Bone marrow (tissue), 2 donors: ENCODE results near the gene GPR161.

Source experiments
- DNase-seq, 2 donors: peaks; one replicate each; lab custom pipeline; 2025; lab: John Stamatoyannopoulos, UW

The GPR161 gene

DNA sequence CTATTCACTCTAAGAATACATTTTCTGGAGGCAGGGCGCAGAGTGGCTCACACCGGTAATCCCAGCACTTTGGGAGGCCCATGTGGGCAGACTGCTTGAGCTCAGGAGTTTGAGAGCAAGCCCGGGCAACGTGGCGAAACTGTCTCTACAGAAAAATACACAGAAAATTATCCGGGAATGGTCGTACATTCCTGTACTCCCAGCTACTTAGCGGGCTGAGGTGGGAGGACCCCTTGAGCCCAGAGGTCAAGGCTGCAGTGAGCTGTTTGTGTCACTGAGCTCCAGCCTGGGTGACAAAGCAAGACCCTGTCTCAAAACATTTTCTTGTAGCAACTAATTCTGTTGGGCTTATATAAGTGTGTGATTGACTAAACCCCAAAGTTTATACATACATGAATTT lies 30.5 kb downstream of the GPR161 start:
- DNase-seq, result no peak

DNA sequence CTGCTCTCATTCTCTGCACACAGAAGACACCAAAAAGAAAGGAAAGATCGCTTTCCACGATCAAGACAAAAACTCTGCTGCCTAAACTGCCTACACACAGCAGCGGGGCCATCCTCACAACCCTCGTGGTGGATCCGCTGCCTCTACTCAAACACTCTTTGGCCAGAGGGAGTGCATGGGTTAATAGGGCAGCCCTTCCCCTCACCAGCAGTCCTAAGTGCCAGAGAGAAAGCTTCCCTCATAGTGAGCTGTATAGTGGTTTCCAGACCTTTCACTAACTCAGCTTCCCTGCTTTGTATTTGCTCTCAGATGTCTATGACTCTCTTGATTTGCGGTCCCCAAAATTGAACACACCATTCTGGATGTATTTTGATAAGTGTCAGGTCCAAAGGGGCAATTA lies 30.9 kb downstream of the GPR161 start:
- DNase-seq, result no peak

DNA sequence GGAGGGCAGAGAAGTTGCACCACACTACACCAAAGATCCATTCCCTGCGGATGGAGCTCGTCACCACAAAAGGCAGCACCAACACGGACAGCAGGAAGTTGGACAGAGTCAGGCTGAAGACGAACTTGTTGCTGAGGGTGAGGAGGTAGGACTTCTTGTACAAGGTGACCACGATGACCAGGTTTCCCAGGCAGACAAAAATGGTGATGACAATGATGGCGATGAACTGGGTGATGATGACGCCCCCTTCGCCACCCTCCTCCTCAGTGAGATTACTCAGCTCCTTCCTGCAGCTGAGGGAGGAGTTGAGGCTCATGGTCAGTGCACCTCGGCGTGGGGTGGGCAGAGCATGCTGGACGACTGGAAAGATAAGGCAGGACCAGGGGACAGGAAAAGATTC lies 32.2 kb downstream of the GPR161 start:
- DNase-seq, result no peak

DNA sequence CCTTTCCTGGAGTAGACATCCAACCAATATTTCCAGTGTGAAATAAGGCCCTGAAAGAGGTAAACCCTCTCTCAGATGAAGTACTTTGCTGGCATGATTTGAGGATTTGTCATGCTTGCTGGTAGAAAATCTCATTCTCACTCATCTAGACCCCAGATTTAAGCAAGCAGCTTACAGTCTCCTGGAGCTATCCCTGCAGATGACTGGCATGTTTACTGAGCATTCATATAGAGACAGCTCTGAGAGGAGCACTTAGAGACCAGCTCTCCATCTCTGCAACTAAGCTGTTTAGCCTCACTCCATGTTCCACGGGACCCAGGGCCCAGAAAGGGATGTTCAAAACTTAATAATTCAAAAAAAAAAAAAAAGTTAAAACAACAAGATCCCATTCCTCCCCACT lies 34.2 kb downstream of the GPR161 start:
- no peak for DNase-seq

DNA sequence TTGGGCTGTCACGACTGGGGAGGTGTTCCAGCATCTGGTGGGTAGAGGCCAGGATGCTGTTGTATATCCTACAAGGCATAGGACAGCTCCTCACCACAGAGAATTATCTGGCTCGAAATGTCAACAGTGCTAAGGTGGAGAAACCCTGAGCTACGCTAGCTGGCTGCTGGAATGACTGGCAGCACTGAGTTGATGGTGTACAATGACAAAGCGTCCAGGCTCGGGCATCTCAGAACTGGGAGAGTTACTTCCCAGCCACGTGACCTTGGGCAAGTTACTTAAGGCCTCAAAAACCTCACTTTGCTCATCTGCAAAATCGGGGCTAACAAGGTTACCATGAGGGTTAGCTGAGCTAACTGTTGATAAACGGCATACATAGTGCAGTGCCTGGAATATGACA lies 35.4 kb downstream of the GPR161 start:
- no peak for DNase-seq

DNA sequence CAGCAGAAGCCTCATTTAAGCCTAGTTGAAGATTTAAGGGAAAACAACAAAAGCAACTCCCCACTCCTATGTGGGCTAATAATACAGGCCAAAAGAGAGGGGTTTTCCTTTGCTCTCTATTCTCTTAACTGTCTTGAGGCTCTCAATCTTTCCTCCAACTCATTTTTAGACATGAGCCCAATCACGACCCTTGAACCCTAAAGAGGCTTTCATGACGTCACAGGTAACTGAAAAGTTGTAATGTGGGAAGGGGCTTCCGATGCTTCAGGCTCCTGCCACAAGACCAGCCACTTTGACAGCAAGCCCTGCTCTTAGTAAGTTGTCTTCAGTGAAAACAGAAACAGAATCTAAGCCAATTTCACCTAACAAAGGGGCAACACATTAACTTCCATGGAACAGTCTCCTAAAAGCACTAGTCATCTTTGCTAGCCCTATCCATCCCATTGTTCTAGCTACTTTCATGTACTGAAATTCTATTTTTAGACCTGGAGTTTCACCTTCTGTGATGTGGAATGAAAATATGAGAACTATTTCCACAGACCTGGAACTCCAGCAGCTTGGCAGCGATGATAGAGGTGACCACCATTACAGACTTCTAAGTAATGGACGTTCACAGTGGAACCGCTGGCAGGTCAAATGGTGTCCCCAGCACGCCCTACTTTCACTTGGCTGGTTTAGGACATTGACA lies 36.3 kb downstream of the GPR161 start:
- DNase-seq, result no peak

DNA sequence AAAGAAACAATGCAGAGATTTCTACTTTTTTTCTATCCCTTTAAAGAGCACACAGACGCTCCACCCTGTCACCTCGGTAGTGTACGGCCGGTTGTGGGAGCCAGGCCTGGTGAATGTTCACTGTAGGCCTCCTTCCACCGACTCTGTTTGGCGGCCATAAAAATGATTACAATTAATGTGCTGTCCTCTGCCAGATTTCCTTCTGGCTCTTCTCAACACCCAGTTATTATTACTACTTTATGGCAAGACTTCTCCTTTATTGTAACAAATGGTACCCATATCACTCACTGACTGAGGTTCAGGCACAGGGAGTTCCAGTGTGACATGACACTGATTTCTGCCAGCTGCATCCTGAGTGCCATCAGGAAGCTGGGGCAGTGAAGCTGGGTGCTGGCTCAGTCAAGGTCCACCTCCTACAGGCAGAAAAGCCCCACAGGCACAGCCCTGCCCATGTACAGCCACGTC lies 37.4 kb downstream of the GPR161 start:
- DNase-seq, result no peak

DNA sequence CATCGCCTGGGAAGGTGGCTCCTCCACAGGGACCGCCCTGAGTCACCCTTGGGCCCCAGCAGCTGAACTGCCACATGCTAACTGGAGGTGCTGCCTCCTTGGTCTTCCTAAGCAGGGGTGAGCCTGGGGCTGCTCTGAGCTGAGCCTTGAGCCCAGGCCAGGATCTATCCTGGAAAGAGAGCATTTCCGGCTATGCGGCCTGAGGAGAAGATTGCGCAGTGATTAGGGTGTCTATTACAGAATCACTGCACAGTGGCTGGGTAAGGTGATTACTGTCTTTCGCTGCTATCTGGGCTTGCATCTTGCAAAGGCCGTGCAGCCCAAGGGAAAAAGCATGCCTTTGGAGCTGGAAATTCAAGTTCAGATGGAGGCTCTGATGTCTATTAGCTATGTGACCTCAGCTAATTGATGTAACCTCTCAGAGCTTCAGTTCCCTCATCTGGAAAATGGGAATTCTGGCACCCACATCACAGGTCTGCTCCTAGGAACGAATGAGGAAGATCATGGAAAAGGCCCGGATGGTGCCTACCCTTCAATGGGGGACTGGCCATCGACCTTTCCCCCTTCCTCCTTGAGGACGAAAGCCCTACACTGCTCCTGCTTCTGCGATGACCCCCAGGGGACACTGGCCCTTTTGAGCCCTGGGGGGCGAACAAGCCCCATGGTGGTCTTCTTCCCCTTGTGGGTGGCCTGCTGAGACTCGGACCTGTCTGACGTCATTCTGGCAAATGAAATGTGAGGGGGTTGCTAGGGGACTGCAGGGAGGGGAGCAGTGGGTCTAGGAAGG lies 38.0 kb downstream of the GPR161 start:
- DNase-seq, result no peak

DNA sequence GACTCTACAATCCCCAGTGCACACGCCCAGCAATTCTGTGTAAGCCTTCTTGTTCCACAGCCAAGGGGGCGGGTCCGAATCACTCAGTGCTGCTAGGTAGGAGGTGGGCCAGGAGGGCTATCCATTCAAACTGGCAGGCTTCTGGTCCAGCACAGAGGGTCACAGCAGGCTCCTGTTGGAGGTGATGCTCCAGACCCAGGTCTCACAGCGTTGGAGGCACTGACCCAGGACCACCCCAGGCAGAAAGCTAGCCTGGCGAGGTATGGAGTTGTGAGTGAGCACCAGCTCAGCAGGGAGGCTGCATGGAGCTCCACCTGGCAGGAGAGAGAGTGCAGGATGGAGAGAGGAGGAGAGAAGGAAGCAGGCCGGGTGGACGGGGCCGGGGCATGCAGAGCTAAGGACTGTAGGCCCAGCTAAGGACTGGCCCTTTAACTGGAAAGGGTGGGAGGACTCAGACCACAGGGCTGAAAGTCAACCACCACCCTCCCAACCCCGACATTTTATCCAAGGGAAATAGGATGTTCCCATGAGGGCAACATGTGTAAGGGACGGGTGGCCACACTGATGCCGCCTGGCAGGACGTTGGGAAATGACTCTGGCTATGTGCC lies 38.7 kb downstream of the GPR161 start:
- no peak for DNase-seq

DNA sequence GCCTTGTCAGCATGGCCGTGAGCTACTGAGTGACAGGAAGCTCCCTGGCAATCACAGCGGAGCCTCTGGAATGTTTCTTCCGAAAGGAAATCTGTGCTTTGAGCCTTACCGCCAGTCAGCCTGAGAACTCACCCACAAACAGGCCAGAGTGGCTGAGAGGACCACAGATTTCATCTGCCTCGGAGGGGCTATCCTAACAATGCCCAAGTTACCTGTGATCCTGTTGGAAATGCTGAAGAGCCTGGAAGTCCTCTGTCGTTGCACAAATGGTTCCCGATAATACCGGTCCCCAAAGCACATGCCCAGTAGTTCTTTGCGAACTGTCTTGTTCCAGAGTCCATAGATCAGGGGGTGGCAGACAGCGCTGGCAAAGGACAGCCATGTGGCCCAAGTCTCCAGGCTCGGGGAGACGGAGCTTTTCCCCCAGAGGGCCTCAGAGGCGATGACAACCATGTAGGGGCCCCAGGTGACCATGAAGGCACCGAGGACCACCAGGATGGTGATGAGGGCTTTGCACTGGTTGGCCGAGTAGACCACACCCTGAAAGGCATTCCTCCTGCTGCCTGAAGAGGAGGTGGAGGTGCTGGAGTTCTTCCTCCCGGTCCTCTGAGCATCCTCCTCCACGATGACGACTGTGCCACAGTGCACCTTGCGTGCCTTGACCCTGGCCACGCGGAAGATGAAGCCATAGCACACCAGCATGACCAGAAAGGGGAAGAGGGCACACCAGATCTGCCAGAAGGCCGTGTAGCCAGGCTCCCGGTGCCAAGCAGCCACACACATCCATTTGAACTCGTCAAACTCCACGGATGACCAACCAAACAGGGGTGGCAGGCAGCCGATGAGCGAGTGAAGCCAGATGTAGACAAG lies 40.2 kb downstream of the GPR161 start:
- DNase-seq, result no peak

DNA sequence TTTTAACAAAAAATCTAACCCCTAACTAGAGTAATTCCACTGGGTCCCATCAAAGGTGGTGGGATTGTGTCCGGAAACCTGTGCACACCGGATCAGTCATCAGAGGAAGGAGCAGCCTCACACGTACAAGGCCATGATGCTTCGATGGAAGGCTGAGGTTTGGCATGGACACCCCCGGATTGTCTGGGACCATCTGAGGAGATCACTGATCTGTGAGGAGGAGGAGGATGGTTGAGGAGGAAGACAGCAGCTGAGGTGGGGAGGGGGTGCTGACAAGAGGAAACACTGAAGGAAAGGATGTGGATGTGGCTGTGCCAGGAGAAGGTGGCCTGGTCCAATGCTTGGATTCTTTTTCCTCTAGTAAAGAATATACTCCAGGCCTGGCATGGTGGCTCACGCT lies 41.3 kb downstream of the GPR161 start:
- no peak for DNase-seq

DNA sequence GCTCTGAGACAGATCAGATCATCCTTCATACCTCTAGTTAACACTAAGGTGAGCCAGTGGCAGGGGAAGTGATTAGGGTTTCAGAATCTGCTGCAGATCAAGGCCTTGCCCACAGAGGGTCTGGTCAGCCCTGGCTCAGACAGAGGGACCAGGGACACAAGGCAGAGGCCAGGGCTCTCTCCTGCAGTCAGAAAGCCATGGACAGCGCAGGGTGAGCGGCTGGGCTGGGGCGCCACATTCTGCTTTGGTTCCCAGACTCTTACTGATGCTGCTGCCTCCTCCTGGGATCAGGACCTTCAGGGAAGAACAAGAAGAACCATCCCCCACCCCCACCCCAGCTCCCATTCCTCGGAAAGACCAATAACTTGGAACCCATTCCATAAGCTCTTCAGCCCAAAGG lies 43.1 kb downstream of the GPR161 start:
- no peak for DNase-seq

DNA sequence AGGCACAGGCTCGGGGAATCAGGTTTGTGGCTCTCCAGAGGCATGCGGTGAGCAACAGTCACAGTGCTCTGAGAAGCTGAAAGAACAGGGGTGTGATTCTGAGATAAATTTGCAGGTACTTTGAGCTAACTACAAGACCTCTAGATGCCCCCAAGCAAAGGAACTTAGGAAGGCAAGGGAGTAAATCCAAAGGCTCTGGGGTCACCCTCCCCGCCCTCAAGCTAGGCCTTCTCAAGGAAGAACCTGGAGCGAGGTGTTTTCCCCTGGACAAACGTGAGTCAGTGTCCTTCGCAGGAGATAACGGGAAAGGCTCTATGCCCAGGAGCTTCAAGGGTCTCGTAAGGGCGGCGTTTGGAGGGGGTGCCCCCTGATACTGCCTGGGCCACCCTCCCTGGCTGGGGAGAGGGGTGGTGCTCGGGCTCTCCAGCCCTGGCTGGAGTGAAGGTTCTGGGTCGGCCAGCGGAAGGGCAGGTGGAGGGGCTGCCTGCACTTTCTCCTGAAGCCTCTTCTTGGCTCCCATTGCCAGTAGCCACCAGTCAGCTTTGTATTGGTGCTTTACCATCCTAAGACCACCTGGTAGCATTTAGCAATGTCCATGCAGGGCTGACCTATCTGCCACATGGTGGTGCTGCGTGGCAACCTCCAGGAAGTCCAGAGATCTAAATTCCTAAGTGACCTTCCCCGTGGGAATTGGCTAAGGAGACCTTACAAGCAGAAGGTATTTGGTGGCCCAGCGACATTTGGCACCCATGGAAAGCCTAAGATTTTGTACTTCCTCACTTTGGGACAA lies 44.0 kb downstream of the GPR161 start:
- no peak for DNase-seq

DNA sequence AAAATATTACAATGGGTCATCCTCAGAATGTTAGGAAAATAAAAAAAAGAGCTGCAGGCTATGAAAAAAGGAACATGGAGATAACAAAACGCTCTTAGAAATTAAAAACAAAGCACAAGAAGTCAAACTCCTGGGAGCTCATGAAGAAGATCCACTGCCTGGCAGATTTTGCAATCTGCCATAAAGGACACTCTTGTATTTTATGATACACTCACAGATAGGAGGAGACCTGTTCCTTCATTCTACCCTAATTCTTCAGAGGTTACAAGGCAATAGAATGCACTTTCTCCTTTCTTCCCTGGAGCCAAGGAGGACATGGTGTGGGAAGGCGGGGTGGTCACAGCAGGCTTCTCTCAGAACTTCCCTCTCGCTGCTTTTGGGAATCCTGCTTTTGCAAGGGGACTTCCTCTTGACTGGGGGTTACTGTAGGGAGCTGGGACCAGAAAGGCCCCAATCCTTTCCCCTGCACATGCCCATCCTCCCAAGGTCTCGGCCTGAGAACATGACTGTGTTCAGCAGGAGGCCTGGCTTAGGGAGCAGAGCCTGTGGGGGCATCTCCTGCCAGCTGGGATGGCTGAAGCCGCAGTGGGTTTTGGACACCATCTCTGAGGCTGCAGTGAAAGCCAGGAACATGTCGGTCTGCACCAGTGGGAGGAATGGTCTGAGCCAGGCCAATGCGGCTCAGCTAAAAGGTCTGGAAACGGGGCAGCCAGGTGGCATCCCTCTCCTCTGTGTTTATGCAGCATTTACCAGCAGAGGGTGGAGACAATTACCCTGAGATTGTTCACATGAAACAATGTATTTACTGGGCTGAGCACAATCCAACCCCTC lies 44.8 kb downstream of the GPR161 start:
- no peak for DNase-seq

DNA sequence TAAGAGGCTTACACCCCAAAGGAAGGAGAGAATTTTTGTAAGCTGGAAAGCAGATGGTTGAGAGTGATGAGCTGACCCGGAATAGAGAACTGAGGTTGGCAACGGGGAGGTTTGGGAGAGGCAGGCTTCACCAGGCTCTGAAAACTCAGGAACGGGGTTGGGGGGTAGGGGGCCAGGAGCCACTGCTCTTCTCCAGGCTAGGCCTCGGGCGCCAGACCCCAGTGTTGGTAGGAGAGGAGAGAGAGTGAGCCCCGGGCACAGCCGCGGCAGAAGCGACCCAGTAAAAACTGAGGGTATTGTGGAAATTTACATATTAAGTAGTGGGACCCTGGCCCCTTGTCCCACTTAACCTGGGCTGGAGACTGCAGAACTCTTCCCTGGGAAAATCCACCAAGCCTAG lies 45.7 kb downstream of the GPR161 start:
- DNase-seq, result no peak

DNA sequence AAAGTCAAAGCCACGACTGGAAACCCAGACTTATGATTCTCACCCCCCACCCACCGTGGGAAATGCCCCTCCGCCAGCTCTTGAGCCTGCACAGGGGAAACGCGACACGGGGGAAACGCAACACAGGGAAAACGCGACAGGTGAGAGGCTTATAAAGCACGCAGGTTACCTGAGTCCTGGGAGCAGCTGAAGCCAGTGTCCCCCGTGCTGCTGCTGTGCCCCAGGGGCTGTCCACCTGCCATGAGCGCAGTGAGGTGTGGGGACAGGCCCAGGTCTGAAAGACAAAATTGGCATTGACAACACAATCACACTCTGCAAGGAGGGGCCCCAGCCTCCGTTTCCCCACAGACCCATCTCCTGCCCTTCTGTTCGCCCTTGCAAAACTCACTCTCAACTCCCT lies 46.3 kb downstream of the GPR161 start:
- no peak for DNase-seq

DNA sequence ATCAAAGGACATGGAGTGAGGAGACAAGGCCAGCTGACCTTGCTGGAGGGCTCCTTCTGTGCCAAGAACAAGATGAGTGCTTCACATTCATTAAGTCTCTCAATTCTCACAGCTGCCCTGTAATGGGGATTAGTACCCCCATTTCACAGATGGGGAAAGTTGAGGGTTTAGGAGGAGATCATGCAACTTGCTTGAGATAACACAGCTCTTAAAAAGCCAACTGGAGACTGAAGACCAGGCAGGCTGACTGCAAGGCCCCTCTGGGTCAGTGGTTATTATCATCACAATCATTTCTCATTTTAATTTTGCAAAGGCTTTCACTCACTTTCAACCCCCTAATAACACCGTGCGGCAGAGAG lies 46.8 kb downstream of the GPR161 start:
- no peak for DNase-seq

DNA sequence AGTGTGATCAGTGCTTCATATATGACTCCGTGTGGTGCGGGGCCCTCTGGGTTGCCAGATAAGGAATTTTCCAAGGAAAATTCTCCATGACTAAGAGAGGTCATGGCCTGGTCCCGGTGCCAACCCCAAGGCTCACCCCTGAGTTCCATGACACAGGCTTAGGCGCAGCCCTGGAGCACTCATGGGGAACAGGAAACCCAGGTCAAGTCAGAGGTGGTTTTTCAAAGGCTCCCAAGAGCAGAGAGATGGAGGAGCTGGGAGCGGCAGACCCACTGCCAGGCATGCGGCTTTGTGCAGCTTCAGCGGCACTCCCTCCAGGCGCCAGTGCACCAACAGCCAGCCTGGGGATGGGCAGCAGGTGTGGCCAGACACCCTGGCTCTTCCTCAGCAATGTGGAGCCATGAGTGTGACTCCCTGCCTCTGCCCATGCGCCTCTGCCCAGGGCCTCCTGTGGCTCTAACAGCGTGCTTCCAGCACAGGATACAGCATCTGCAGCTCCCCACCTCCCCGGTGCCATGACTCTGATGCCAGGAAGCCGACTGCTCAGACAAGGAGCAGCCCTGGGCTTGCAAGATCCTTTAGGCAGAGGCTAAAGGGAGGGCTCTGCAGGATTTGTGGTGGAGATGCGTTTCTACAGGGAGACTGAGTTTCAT lies 47.3 kb downstream of the GPR161 start:
- no peak for DNase-seq

DNA sequence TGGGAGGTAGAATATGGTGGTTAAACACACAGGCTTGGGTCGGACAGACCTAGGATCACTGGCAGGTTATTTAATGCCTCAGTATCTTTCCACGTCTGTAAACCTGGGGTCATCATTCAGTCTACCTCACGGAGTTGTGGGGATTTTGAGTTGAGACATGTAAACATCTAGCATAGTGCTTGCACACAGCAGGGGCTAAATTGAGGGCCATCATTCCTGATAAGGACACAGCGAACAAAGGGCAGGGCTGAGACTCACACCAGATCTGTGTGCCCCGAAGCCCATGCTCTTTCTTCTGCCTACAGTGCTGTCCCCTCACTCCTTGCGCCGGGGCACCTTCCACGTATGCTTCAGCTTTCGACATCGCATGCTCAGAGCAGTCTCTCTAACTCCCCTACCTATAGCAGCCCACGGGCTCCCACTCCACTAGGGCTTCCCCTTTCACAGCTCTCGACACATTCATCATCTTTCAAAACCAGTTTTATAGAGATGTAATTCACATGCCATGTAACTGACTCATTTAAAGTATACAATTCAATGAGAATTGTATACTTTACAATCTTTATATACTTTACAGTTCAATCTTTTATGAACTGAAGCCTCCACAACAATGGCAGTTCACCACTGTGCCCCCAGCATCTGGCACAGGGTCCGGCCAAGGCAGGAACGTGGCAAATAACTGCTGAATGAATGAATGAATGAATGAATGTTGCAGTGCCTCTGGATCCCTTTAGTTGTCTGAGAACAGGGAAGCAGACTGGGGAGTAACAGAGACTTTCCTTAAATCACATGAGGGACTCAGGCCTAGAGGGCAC lies 48.0 kb downstream of the GPR161 start:
- DNase-seq, result no peak
